IMR-90 (cell line): ENCODE measurements around the gene KRT9. TPM values are rescaled to one million over a fixed set of nuclear protein-coding genes. Genes with fewer than 3 reads are reported as not detected.

Experiments
- ATAC-seq: fragments of 200-7000 bp; cut with Tn5 transposase; 2 replicates; pipeline ENCODE4 v1.9.1; 2020; ENCODE audit warnings: low read depth, mild to moderate bottlenecking, moderate library complexity
- BruUV-seq: library from RNA; stranded (reverse); fragments of 400-500 nt; replicated peaks from 2 replicates; lab custom pipeline; 2021; lab: Mats Ljungman, UMichigan
- CTCF ChIA-PET: fragments of 300-600 bp; formaldehyde crosslinking; extraction: SDS; loops from one replicate; lab custom pipeline; 2021; ENCODE audit warnings: antibody characterized with exemption; lab: Yijun Ruan, JAX
- POLR2A ChIA-PET: fragments of 300-600 bp; sonication (Branson Sonifier 250); formaldehyde crosslinking; loops from one replicate; lab custom pipeline; 2022; ENCODE audit warnings: antibody characterized with exemption; ENCODE audit not compliant: unreplicated experiment; lab: Charles Lee
- DNase-seq: peaks from one replicate; pipeline ENCODE4 v3.0.0; 2013
- H2AFZ ChIP-seq: replicated peaks from 2 replicates; pipeline ENCODE3; 2013; ENCODE audit warnings: low read length, mild to moderate bottlenecking; ENCODE audit not compliant: poor library complexity
- H2AK5ac ChIP-seq: 2 replicates; pipeline ENCODE4 v1.6.1; 2013; ENCODE audit warnings: low read depth, low read length, inconsistent platforms
- H2AK9ac ChIP-seq: replicated peaks from 2 replicates; pipeline ENCODE3; 2013; ENCODE audit warnings: mild to moderate bottlenecking, low read depth, low read length, moderate library complexity; ENCODE audit not compliant: poor library complexity
- H2BK120ac ChIP-seq: 2 replicates; pipeline ENCODE4 v1.6.1; 2013; ENCODE audit warnings: low read depth, low read length, inconsistent platforms
- H2BK15ac ChIP-seq: 3 replicates; pipeline ENCODE4 v1.6.1; 2013; ENCODE audit warnings: low read depth, low read length, inconsistent platforms
- H2BK20ac ChIP-seq: 2 replicates; pipeline ENCODE4 v1.6.1; 2013; ENCODE audit warnings: low read depth, mild to moderate bottlenecking, inconsistent platforms, low read length, moderate library complexity
- H2BK5ac ChIP-seq: 2 replicates; pipeline ENCODE4 v1.6.1; 2013; ENCODE audit warnings: mild to moderate bottlenecking, low read depth, low read length, inconsistent platforms; ENCODE audit not compliant: poor library complexity, severe bottlenecking
- H3K14ac ChIP-seq: replicated peaks from 2 replicates; pipeline ENCODE4 v1.6.1; 2013; ENCODE audit warnings: low read depth, low read length, inconsistent platforms
- H3K18ac ChIP-seq: 2 replicates; pipeline ENCODE4 v1.6.1; 2013; ENCODE audit warnings: low read depth, low read length, control low read depth
- H3K23ac ChIP-seq: 2 replicates; pipeline ENCODE4 v1.6.1; 2013; ENCODE audit warnings: low read depth, low read length, inconsistent platforms
- H3K27ac ChIP-seq: 2 replicates; pipeline ENCODE4 v1.5.1; 2013; ENCODE audit warnings: mild to moderate bottlenecking, control low read depth, low read length; ENCODE audit not compliant: insufficient read depth
- H3K27me3 ChIP-seq: 2 replicates; pipeline ENCODE4 v1.6.1; 2013; ENCODE audit warnings: low read length; ENCODE audit not compliant: control insufficient read depth, insufficient read depth
- H3K36me3 ChIP-seq: 2 replicates; pipeline ENCODE4 v1.6.1; 2013; ENCODE audit warnings: low read length, mixed read lengths; ENCODE audit not compliant: control insufficient read depth, insufficient read depth
- H3K4ac ChIP-seq: 2 replicates; pipeline ENCODE4 v1.6.1; 2013; ENCODE audit warnings: low read depth, low read length, inconsistent platforms
- H3K4me1 ChIP-seq: 2 replicates; pipeline ENCODE4 v1.6.1; 2013; ENCODE audit warnings: low read length, mixed read lengths; ENCODE audit not compliant: control insufficient read depth, insufficient read depth
- H3K4me2 ChIP-seq: 2 replicates; pipeline ENCODE4 v1.6.1; 2013; ENCODE audit warnings: low read depth, mild to moderate bottlenecking, control low read depth, low read length, moderate library complexity
- H3K4me3 ChIP-seq: 2 replicates; pipeline ENCODE4 v1.5.1; 2013; ENCODE audit warnings: low read depth, mild to moderate bottlenecking, control low read depth, low read length, moderate library complexity; ENCODE audit not compliant: insufficient read depth
- H3K56ac ChIP-seq: 2 replicates; pipeline ENCODE4 v1.6.1; 2013; ENCODE audit warnings: low read length, inconsistent platforms; ENCODE audit not compliant: insufficient read depth; ENCODE audit errors: extremely low read depth
- H3K79me1 ChIP-seq, 2 experiments: 2 replicates each; pipeline ENCODE4 v1.6.1; 2013; ENCODE audit warnings: low read length in 2 of 2, inconsistent platforms in 1 of 2, low read depth in 1 of 2
- H3K9ac ChIP-seq: 2 replicates; pipeline ENCODE4 v1.6.1; 2013; ENCODE audit warnings: low read depth, low read length, control low read depth
- H3K9me1 ChIP-seq: 2 replicates; pipeline ENCODE4 v1.6.1; 2013; ENCODE audit warnings: low read length, inconsistent platforms; ENCODE audit not compliant: insufficient read depth
- H3K9me3 ChIP-seq: 2 replicates; pipeline ENCODE4 v1.6.1; 2013; ENCODE audit warnings: low read length; ENCODE audit not compliant: control insufficient read depth, insufficient read depth
- H4K20me1 ChIP-seq: 2 replicates; pipeline ENCODE4 v1.6.1; 2013; ENCODE audit warnings: low read length, inconsistent platforms; ENCODE audit not compliant: insufficient read depth
- H4K5ac ChIP-seq: 2 replicates; pipeline ENCODE4 v1.6.1; 2013; ENCODE audit warnings: mild to moderate bottlenecking, low read depth, low read length, control low read depth
- H4K8ac ChIP-seq, 2 experiments: 2 replicates each; pipeline ENCODE4 v1.6.1; 2013; ENCODE audit warnings: low read depth in 2 of 2, low read length in 2 of 2, control low read depth in 1 of 2, inconsistent platforms in 1 of 2
- H4K91ac ChIP-seq: 2 replicates; pipeline ENCODE4 v1.6.1; 2013; ENCODE audit warnings: low read depth, low read length, inconsistent platforms; ENCODE audit not compliant: insufficient read depth
- CEBPB ChIP-seq: IDR thresholded peaks from 2 replicates; pipeline ENCODE4 v1.6.1; 2012; ENCODE audit warnings: low read depth, low read length, improper control_type of control experiment
- CHD1 ChIP-seq: IDR thresholded peaks from 2 replicates; pipeline ENCODE4 v1.6.1; 2012; ENCODE audit warnings: low read depth, low read length, improper control_type of control experiment
- WGBS, 2 experiments: methylation state at CpG; one replicate each; pipeline versions ENCODE4 v1.1.5 to v1.1.7; 2013; ENCODE audit warnings: missing lambda C conversion rate in 2 of 2; ENCODE audit not compliant: insufficient read length in 1 of 2; ENCODE audit errors: extremely low coverage in 2 of 2; 5-methylcytosine and 5-hydroxymethylcytosine counted together
- dilution Hi-C: fragments of 300-500 bp; cut with HindIII; formaldehyde crosslinking; loops from one replicate; pipeline ENCODE4 v1.14.3; 2018; ENCODE audit warnings: low sequenced_read_pairs; ENCODE audit not compliant: unreplicated experiment
- in situ Hi-C: fragments of 300-500 bp; cut with MboI; formaldehyde crosslinking; loops from 3 replicates; pipeline ENCODE4 v1.14.3; 2019; ENCODE audit warnings: low sequenced_read_pairs, inconsistent platforms, mixed read lengths
- intact Hi-C: fragments of 100-400 bp; cut with micrococcal nuclease; formaldehyde crosslinking; loops from 2 replicates; pipeline ENCODE4 v1.10.0; 2022
- polyA plus RNA-seq, 3 experiments: library from polyadenylated mRNA; depleted of rRNA; stranded (reverse); fragments of >200 nt; gene quantifications; 2 replicates each; pipeline ENCODE4 v1.2.3, GENCODE V29; 2012; ENCODE audit warnings: low replicate concordance in 1 of 3
- total RNA-seq: library from RNA; depleted of rRNA; stranded (reverse); fragments of >200 nt; gene quantifications from 2 replicates; pipeline ENCODE4 v1.2.3, GENCODE V29; 2012

KRT9 gene
- total and polyA plus RNA-seq, 2 of the 4 experiments (the other 2 are of a cell fraction), result not detected

GRCh38 chr17:41553987-41554680 is 17.7 kb downstream of the KRT9 start:
- H3K27ac ChIP-seq, result no peak overlapping the region
- H2AK5ac ChIP-seq, result no peak overlapping the region
- H3K23ac ChIP-seq, result no peak overlapping the region
- H3K14ac ChIP-seq, result no peak overlapping the region
- no peak overlapping the region for H3K4ac ChIP-seq
- H3K18ac ChIP-seq, result no peak overlapping the region
- no peaks in the 10 kb centered on the region for H3K9me1 ChIP-seq
- H3K4me1 ChIP-seq, result peaks cover 2% of the 10 kb centered on the region; the same call in 1 of the 2 replicates
- no peaks in the 10 kb centered on the region for H4K20me1 ChIP-seq
- H4K91ac ChIP-seq, result no peak overlapping the region
- no peak overlapping the region for H2BK5ac ChIP-seq
- no peak overlapping the region for H4K5ac ChIP-seq
- H2BK15ac ChIP-seq, result no peak overlapping the region
- H2AK9ac ChIP-seq, result no peak overlapping the region
- ChIA-PET CTCF (interaction anchor here (0.7 to 1.6 kb wide), 2 partner anchors 109 to 491 kb away, joined by 3 to 5 read pairs; no protein-coding TSS in a partner anchor), POLR2A (no interaction called here)
- H3K79me1 ChIP-seq, result no peaks in the 10 kb centered on the region
- ATAC-seq (no peak), DNase-seq (no peak)
- TF ChIP-seq CHD1 (no peak), CEBPB (peak; percentile 26; the same call in 1 of the 2 replicates)
- no peak overlapping the region for H2BK120ac ChIP-seq
- no peak overlapping the region for H3K4me2 ChIP-seq
- dilution Hi-C loops (no loop called here), intact Hi-C loops (no loop called here), in situ Hi-C loops (loop anchor here (5.0 to 10.0 kb wide), 2 partner anchors 108 to 749 kb away; no protein-coding TSS in a partner anchor)
- H3K36me3 ChIP-seq, result no peaks in the 10 kb centered on the region
- H3K27me3 ChIP-seq, result peaks cover 33% of the 10 kb centered on the region
- no peak overlapping the region for H2BK20ac ChIP-seq
- H3K4me3 ChIP-seq, result no peak overlapping the region
- BruUV-seq, result no TSS peak
- H3K56ac ChIP-seq, result no peak overlapping the region
- no CpG with 5 or more reads among the region's 8 CpGs for whole genome bisulfite sequencing, 2 experiments
- H2AFZ ChIP-seq, result no peak overlapping the region
- H3K9me3 ChIP-seq, result no peaks in the 10 kb centered on the region
- no peak overlapping the region for H4K8ac ChIP-seq
- no peak overlapping the region for H3K9ac ChIP-seq
